Measurements from ENCODE around the gene RFFL.

Gene RFFL

DNA sequence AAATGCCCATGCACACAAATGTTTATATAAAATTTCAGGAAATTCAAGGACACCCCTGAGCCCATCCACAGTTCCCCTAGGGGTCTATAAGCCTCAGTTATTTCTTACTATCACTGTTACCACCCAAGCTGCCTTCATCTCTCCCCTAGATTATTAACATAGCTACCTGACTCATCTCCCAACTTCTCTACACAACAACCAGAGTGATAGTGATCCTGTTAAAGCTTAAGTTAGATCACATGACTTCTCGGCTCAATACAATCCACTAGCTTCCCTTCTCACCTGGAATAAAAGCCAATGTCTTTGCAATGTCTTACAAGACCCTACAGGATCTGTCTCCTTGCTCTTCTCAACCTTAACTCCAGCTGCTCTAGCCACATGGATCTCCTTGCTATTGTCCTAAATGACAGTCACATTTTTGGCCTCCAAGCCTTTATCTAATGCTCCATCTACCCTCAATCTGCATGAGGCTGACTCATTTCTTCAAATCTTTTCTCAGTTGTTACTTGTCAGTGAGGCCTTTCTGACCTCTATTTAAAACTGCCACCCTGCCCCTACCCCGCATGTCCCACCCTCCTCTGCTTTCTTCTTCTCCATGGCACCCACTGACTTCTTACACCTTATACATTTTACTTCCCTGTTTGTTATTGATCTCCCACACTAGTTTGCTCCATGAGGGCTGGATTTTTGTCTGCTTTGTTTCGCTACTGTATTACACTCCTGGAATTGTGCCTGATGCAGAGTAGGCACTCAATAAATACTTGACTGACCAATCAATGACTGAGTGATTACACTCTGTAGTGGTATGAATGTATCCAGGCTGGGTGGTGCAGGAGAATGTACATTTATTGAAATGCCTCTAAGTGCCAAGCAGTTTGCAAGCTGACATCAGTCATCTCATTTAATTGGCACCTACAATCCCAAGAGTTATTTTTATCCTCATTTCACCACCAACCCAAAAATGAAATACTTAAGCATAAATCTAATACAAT, 88.4 kb downstream of the RFFL start:
- DNase-seq (ENCODE audit: low read depth), result no peak

GRCh38 chr17:34974179-34974578, 89.3 kb downstream of the RFFL start:
- no peak for DNase-seq (ENCODE audit: low read depth)

GRCh38 chr17:34961093-34961911, 102.2 kb downstream of the RFFL start, which contains the start of the genes CCT6B and ZNF830:
TSS of gene CCT6B (minus strand) at chr17:34961460. CDS start at chr17:34961393, 67 bp downstream.
TSS of gene ZNF830 (plus strand) at chr17:34961540. CDS start at chr17:34961567, 27 bp downstream.
- peak; percentile 83 for DNase-seq (ENCODE audit: low read depth)

DNA sequence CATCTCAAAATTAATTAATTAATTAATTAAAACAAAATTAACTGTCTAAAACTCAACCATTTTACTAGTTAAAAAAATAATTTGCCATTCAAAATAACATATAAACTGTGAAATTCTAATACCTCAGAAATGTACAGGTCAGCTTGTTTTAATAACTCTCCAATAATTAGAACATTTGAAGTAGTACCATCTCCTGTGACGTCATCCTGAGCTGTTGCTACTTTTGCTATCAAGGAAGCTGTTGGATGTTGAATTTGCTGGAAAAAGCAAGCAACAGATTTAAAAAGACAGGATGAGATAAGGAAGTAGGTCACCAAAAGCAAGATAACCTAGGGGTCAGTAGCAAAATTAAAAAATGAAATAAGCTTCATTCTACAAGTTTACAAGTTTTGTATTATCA, 105.1 kb downstream of the RFFL start:
- no peak for DNase-seq (ENCODE audit: low read depth)

Measured in stimulated activated CD8-positive, alpha-beta memory T cell treated with anti-CD3 and anti-CD28 coated beads, Interleukin-12 subunit alpha, Interleukin-12 subunit beta, amount 100 ng/mL, for 1 hour (primary cell).